Esophagus squamous epithelium (tissue), 4 donors: Measurements from ENCODE around the gene TOX3.

Experiments
- CTCF ChIP-seq, 6 experiments: fragments of 450-650 bp in 4 of 6; fragments of 200-600 bp in 2 of 6; sonication (generic) in 2 of 6; IDR thresholded peaks; one replicate each; pipeline ENCODE4 v1.5.1; 2016 to 2019; ENCODE audit warnings: antibody characterized with exemption in 6 of 6, mild to moderate bottlenecking in 4 of 6, moderate library complexity in 4 of 6
- POLR2A ChIP-seq, 4 donors: fragments of 450-650 bp; IDR thresholded peaks; one replicate each; pipeline ENCODE4 v1.6.1; 2017; ENCODE audit warnings: antibody characterized with exemption in 4 of 4, mild to moderate bottlenecking in 4 of 4, moderate library complexity in 3 of 4

DNA sequence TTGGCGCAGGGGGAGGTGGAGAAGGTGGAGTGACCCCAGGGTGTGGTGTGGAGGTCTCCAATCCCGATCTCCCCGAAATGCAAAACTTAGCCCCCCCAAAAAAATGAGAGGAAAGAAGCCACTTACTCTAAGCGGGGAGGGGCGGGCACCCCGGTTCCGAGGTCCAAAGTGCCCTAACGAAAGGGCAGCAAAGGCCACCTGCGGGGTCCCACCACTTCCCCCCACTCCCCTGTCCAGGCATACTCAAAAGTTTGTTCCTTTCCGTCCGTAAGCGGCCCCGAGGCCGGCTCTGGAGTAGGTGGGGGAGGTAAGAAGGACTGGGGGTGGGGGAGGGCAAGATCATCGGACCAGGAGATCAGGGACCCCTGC lies 1.1 kb downstream of the TOX3 start:
- no peak for TF ChIP-seq POLR2A (IDR thresholded peaks at IDR 0.05)
- TF ChIP-seq CTCF (IDR thresholded peaks at IDR 0.05) = no peak
